Stimulated activated CD4-positive, alpha-beta T cell treated with anti-CD3 and anti-CD28 coated beads, Interleukin-2, amount 100 ng/mL, for 4 hours (primary cell): Measurements from ENCODE around the gene DMPK.
"Not testable (repeated sequence)": the region's sequence is repeated elsewhere in the genome, so short reads cannot be mapped to it uniquely, and the experiment has no call there.

Experiments
- DNase-seq: peaks from one replicate; pipeline ENCODE4 v3.0.0-alpha.2; 2020; ENCODE audit warnings: low read depth

The DMPK gene

DNA sequence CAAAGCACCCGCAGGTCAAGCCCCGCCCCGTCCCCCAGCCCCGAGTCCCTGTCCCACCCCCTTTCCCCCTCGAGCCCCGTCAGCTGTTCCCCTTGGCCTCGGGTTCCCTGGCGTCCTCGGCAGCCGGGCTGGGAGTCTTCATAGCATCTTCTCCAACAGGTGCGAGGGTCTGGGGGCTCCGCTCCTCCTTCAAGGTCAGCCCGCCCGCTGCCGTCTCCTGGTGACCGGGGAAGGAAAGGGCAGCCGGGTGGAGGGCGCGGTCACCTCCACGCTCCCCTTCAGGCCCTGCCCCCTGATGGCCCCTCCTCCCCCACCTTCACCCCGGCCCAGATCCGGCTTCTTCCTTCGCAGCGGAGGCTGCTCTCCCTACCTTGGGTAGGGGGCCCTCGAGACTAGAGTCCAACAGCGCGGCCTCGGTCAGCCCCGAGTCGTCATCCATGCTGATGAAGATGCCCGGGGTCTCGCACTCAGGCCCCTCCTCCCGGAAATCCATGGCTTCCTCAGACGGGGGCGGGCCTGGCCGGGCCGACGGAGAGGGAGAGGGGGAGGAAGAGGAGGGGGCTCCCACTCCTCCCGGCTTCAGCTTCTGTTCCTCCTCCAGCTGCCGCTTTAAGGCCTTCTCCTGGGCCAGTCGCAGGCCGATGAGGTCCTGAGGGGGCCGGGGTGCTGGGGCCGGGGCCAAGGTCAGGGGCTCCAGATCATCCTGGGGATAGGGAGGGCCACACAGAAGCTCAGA, 33.4 kb upstream of the DMPK start:
- DNase-seq: no peak

DNA sequence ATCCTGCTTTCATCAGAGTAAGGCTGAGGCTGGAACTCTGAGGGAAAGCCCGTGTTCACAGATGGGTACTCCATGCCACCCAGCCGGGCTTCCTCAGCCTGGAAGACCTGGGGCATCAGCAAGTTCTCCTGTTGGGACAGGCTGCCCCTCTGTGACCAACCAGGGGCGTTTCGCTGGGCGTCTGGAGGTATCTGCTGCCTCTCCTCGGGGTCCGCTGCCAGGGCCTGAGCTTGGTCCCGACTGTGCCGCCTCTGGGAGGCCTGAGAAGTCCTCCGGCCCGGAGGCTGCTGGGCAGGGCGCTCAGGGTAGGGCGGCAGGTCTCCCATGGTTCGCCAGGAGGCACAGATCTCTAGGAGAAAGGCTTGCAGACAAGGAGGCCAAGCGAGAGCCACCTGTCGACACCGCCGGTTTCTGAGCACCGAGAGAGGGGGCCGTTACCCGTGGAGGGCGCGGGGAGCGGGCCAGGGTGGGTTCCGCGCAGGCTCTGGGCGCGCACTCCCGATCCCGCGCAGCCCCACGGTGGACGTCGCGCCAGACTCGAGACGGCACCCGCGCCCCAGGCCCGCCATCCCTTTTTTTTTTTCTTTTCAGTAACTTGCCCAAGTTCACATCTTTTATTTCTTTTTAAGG, 32.7 kb upstream of the DMPK start, which contains the start of gene RSPH6A:
Gene RSPH6A (minus strand): TSS at position 458 of the 630 bp plus-strand sequence. CDS start 132 bp downstream, at position 326.
- DNase-seq: no peak

DNA sequence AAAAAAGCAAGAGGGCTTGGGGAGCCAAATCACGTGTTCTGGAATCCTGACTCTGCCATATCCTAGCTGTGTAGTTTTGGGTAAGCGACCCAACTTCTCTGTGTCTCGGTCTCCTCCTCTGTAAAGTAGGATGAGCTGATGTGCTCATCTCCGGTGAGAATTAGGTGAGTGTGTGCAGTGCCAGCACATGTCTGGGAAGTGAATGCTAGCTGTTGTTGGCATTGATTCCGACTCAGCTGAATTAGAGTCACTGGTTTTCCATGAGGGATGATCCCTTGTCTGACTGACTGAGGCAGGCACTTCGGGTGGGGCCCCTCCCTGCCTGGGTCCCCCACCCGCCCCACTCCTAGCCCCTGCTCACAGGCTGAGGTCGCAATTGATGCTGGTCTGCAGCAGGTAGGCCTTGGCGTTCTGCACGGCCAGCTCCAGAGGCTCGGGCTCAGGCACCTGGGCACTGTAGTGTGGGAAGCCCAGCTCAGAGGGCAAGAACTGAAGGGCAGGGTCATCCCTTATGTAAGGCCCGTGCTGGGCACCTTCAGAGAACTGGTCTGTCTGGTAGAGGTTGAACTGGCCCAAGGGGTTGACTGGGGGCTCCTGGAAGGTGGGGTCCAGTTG, 32.0 kb upstream of the DMPK start:
- no peak for DNase-seq

DNA sequence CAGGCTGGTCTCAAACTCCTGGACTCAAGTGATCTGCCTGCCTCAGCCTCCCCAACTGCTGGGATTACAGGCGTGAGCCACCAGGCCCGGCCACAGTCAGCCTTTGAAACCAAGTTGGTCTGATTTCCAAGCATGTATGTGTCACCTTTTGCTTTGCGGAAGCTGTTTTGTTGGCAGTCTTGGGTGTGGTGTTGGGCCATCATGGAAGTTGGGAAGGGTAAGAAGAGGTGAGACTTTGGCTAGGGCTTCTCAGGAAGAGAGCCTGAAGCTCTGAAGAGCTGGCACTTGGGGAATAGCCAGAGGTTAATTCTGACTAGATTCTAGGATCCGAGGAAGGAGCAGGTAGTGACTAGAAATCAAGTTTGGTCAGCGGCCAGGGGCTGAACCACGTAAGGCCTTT, 30.0 kb upstream of the DMPK start:
- no peak for DNase-seq

DNA sequence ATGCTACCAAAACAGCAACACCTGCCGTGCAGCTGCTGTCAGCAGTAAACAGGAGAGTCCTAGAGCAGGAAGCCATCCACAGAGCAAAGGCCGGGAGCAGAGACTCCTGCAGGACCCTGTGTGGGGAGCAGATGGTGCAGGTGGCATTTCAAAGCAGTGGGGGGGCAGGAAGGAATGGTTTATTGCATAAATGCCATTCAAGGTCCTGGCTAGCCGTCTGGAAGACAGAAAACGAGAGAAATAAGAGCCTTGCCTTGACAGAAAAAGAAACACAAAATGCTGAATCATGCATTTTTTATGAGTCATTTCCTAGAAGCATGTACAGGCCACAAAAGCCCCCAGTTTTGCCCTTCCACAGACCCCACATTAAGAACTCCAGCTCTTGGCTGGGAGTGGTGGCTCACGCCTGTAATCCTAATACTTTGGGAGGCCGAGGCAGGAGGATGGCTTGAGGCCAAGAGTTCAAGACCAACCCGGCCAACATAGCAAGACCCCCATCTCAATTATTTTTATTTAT, 27.4 kb upstream of the DMPK start:
- no peak for DNase-seq

DNA sequence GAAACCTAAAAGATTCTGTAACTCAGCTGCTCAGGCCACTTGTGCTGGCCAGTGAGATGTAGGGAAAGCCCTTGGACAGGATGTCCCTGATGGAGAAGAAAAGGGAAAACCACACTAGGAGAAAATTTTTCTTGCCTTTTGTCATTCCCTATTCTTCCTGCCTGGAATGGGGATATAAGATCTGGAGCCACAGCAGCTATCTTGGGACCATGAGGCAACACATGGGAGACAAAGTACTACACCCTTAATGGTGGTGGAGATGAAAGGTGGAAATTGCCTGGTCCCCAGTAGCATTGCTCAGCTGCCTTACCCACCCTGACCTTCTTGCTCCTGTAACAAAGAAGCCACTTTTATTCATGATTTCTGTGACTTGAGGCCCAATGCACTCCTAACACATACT, 23.4 kb upstream of the DMPK start:
- DNase-seq: no peak

DNA sequence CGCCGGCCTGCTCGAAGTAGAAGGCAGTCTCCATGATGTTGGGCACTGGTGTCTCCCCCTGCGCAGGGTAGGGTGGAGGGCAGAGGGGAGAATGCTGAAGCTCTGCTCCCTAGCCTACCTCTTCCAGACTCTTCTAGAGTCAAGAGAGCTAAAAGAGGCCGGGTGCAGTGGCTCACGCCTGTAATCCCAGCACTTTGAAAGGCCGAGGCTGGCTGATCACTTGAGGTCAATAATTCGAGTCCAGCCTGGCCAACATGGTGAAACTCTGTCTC, 22.6 kb upstream of the DMPK start:
- DNase-seq: no peak

DNA sequence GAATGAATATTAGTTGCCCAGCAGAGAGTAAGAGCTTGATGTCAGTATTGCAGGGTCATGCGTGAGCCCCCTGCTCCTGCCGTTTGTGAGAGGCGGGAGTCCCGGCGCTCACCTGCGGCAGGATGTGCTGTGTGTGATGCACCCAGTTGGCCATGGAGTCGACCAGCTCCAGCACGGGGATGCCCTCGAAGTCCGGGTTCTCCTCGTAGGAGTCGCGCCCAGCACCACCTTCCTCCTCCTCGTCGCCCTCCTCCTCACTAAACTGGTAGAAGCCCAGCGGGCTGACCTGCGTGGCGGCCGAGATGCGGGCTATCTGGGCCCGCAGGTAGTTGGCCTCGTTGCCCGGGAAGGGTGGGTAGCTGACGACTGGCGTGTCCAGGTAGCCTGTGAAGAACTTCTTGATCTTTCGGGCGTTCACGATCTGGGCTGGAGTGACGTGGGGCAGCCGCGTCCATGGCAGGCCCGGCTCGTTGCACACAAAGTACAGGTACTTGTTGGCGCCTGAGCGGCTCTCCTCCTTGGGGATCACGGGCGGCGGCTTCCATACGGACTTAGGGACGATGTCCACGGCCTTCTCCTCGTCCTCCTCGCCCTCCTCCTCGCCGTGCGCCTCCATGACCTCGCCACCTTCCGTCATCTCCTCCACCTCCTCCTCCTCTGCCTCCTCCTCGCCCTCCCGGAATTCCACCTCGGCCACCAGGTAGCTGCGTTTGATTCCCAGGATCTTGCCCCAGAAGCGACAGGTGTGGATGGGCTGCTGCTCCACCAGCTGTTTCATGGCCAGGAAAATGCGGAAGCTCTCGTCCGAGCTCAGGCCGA, 22.1 kb upstream of the DMPK start:
- DNase-seq: no peak

DNA sequence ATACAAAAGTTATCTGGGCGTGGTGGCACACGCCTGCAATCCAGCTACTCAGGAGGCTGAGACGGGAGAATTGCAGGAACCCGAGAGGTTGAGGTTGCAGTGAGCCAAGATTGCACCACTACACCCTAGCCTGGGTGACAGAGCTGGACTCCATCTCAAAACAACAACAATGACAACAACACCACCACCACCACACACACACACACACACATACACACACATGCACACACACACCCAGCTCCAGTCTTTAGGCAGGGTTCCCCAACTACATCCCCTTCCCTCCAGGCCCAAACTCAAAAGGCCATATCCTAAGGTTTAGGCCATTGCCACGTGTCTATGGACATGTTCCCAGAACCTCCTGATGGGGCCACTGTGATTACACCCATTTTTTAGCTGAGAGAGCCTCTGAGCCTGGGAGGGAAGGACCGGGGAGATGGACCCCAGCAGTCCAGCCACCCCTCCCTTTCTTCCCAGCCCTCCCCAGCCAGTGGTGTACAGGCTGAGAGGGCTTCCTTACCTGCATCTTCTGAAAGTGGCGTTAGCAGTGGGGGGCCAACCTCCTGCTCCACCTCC, 19.4 kb upstream of the DMPK start:
- no peak for DNase-seq

DNA sequence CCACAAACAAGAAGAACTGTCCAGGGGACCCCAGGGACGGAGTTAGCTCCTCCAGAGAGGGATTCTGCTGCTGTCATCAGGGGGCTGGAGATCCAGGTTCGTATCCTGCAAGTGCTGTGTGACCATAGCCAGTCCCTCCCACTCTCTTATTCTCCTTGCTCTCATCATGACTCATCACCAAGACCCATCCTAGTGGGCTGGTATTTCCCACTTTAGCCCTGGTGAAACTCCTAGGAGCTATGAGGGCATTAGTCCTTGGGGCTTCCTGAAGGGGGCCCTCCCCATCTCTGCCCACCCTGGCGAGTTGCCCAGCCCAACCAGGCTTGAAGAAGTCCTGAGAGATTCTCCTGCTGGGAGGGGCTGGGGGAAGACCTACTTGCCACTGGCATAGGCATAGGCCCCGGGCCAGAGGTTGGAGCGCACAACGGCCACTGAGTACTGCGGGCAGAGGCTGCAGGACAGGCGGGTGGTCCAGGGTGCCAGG, 17.8 kb upstream of the DMPK start:
- no peak for DNase-seq

DNA sequence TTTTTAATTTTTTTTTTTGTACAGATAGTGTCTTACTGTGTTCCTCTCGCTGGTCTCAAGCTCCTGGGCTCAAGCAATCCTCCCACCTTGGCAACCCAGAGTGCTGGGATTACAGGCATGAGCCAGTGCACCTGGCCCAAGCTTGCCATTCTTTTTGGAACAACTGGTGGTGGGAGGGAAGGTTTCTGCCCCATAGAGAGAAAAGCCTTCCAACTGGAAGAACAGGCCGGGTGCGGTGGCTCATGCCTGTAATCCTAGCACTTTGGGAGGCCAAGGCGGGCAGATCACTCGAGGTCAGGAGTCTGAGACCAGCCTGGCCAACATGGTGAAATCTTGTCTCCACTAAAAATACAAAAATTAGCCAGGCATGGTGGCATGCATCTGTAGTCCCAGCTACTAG, 17.3 kb upstream of the DMPK start:
- DNase-seq: not testable (repeated sequence)

DNA sequence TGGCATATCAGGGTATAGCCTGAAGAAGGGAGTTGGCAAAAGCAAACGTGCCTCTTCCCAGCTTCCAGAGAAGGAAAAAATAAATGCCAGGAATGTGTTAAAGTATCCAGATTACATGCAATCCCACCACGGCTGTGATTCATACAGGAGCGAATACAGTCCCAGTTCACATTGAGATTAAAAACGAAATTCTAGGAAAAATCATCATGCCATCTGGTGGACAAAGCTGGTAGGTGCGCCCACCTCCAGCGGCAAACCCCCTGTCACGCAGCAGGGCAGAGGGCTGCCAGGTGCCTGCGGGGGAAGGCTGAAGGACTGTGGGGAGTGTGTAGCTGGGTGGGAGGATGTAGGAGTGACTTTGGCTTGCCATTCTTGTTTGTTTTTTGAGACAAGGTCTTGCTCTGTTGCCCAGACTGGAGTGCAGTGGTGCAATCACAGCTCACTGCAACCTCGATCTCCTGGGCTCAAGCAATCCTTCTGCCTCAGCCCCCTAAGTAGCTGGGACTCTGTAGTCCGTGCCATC, 16.8 kb upstream of the DMPK start:
- DNase-seq: peak; percentile 26

DNA sequence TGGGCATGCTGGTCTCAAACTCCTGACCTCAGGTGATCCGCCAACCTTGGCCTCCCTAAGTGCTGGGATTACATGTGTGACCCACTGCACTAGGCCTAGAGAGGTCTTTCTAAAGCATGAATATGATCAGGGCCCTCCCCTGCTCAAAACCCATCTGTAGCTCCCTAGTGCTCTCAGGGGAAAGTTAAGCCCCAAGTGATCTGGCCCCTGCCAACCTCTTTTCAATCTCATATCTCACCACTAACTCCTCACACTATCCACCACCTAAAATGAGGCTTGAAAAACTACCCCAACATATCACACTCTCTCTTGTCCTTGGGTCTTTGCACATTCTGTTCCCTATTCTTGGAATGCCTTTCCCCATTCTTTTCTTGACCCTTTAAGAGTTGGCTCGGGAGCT, 12.3 kb upstream of the DMPK start:
- DNase-seq: no peak

DNA sequence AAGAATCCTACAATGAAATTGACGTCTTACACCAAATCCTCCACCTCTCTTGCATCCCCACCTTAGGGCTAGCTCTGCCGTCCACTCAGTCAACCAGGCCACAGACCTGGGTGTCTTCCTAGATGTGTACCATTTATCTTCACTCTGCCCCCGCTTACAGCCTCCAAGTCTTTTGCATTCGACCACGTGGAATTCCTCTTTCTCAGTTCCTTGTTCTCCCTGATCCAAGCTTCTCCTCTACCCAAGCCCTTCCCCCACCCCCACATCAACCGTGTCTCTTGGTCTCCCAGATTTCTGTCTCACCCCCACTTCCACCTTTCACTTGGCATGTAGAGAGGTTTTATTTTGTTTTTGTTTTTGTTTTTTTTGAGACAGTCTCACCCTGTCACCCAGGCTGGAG, 11.6 kb upstream of the DMPK start:
- no peak for DNase-seq

DNA sequence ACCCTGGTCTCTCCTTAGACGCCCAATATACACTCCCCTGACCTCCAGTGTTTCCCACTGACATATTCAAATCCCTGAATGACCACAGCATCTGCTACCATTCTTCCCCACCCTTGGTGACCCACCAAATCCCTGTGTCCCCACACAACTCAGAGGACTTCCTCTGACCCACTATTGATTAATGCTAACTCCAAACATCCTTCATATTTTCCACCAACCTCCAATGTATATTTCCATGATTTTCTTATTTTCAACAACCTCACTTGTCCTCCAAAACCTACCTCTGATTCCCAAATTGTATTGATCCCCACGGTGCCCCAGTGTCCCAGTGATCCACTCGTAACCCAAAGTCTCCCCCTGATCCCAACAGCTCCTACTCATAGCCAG, 10.9 kb upstream of the DMPK start:
- DNase-seq: no peak

DNA sequence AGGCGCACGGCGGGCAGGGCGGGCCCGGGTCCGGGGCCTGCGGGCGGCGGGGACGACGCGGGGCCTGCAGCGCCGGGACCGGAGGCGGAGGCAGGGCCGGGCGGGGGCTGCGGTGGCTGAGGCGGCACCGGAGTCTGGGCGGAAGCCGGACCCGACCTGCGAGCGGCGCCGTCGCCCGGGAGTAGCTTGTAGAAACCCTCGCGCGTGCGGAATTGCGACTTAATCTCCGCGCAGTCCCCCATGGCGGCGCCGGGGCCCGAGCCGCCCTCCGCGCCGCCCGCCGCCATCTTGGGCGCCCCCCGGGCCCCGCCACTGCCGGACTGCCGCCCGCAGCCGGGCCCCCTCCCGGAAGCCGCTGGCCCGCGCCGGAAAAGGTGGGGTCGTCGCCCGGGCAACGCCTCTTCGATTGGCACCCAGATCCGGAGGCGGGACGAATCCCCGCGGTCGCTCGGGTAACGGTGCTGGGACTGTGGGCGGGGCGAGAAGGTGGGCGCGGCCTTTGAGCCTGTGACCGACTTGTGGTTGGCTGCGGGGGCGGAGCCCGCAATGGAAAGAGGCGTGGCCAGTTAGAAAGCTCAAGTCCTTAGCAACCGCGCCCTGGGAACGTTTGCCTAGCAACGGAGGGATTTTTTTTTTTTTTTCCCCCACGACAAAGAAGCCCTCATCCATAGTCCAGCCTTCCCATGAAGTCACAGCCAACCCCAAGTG, 10.3 kb upstream of the DMPK start, which contains the start of gene DMWD:
Gene DMWD (minus strand): TSS at position 376 of the 708 bp plus-strand sequence. CDS start 89 bp downstream, at position 287.
- peak; percentile 99 for DNase-seq

DNA sequence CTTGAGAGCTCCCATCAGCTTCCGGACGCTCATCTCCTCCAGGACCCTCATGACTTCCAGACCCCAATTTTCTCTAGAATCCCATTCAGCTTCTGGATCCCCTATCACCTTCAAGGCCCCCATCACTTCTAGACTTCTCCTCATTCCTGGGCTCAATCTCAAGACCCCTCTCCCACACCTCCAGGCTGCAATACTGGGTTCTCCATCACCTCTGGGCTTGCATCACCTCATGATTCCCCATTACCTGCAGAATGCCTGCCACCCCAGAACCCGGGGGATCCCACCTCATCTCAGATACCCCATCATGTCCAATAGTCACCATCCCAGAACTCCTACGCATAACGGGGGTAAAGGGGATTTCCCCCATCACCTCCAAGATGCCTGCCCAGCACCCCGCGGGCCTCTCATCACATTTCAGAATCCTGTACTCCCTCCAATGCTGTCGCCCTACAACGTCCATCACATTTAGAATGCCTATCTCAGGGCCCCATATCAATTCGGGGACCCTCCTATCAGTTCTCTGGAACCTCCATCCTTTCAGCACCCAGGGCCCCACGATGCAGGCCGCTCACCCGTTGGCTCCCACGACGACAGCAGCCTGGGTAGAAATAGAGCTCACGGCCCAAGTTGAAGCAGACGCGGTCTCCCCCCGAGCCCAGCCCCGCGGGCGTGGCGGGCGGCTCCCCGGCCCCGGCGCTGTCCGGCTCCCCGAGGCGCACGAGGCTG, 9.6 kb upstream of the DMPK start:
- no peak for DNase-seq

DNA sequence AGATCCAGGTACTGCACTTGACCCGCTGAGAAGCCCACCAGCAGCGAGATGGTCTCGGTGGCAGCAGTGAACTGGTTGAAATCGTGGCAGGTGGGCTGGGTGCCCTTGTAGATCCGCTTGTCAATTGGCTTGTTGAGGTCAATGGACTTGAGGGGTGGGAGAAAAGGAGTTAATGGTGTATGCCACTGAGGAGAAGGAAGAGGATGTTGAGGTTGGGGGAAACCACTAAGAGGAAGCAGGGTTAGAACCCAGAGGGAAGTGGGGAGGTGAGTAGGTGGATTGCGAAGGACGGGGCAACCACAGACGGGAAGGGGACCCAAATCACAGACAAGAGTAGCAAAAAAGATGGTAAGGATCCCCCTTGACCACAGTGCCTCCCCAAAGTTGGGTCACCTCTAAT, 8.7 kb upstream of the DMPK start:
- DNase-seq: no peak

DNA sequence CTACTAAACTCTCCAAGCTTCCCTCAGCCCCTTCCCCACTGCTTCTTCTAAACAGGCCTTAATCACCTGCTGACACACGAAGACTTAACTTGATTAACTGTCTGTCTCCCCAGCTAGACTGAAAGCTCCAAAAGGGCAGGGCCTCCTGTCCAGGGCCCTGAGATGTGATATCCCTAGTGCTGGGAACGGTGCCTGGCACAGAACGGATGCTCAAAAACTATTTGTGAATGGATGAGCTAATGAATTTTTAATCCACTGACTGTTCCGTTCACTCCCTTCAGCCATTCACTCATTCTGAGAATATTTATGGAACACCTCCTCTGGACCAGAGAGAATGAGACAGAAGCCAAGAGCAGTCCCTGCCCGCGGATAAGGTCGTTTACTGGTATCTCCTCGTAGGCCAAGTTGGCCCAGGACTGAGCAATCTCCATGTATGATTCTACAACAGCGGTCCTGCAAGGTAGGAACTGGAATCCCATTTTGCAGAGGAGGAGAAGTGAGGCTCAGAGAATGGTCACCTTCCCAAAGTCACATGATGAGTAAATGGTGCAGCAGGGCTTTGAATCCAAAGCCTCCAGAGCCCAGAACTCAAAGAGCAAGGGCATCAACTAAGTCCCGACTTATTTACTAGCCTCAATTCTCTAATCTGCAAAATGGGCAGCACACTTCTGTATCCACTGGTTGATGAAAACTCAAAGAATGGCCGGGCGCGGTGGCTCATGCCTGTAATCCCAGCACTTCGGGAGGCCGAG, 6.9 kb upstream of the DMPK start:
- DNase-seq: no peak

DNA sequence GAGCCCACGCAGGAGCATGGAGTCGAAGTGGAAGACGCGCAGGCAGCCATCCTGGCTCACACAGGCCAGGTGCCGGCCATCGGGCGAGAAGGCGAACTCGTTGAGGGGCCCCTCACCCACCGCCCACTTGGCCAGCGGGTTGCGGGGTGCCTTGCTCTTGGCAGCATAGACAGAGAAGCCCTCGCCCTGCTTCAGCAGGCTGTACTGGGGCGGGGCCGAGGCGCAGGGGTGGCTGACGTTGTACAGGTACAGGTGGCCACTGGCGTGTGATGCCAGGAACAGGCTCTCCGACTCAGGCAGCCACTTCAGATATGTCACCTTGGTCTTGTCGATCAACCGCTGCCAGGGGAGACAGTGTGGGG, 4.2 kb upstream of the DMPK start:
- DNase-seq: no peak
